Rectal smooth muscle tissue (tissue), 1 donor: ENCODE results near the gene EXOSC2.

ENCODE experiments used
- H3K27ac ChIP-seq: one replicate; pipeline ENCODE4 v1.7.0; 2013; ENCODE audit warnings: low read depth, low read length, inconsistent platforms
- H3K27me3 ChIP-seq: one replicate; pipeline ENCODE4 v1.7.0; 2013; ENCODE audit warnings: low read length; ENCODE audit not compliant: control insufficient read depth, insufficient read depth
- H3K36me3 ChIP-seq: one replicate; pipeline ENCODE4 v1.7.0; 2013; ENCODE audit warnings: low read length; ENCODE audit not compliant: control insufficient read depth, insufficient read depth
- H3K4me1 ChIP-seq: one replicate; pipeline ENCODE4 v1.7.0; 2013; ENCODE audit warnings: low read length; ENCODE audit not compliant: control insufficient read depth, insufficient read depth
- H3K4me3 ChIP-seq: one replicate; pipeline ENCODE4 v1.7.0; 2013; ENCODE audit warnings: low read length
- H3K9ac ChIP-seq: one replicate; pipeline ENCODE4 v1.7.0; 2013; ENCODE audit warnings: low read length

Gene EXOSC2

GRCh38 chr9:130693426-130694191 is at the start of gene EXOSC2:
EXOSC2 (plus strand) TSS chr9:130693780; CDS start chr9:130693792, 12 bp downstream.
- H3K4me1 ChIP-seq, result peaks cover 8% of the 10 kb centered on the region
- H3K36me3 ChIP-seq, result peaks cover 20% of the 10 kb centered on the region
- H3K27me3 ChIP-seq, result no peaks in the 10 kb centered on the region
- peak within 1 kb of the TSS; percentile 63 for H3K9ac ChIP-seq
- H3K4me3 ChIP-seq, result peak within 1 kb of the TSS; percentile 79
- peak within 1 kb of the TSS; percentile 57 for H3K27ac ChIP-seq

GRCh38 chr9:130651221-130651620 is 42.4 kb upstream of the EXOSC2 start:
- H3K9ac ChIP-seq, result no peak overlapping the region
- no peak overlapping the region for H3K27ac ChIP-seq
- H3K36me3 ChIP-seq, result no peaks in the 10 kb centered on the region
- H3K4me3 ChIP-seq, result no peak overlapping the region
- H3K4me1 ChIP-seq, result no peaks in the 10 kb centered on the region
- no peaks in the 10 kb centered on the region for H3K27me3 ChIP-seq

GRCh38 chr9:130651752-130652151 is 41.8 kb upstream of the EXOSC2 start:
- Histone ChIP-seq H3K9ac (no peak overlapping the region), H3K4me3 (no peak overlapping the region), H3K4me1 (no peaks in the 10 kb centered on the region), H3K27me3 (no peaks in the 10 kb centered on the region), H3K36me3 (no peaks in the 10 kb centered on the region), H3K27ac (no peak overlapping the region)

- H3K4me1 ChIP-seq, result no peaks in the 10 kb centered on the region
- no peak overlapping the region for H3K27ac ChIP-seq
- peaks cover 12% of the 10 kb centered on the region for H3K27me3 ChIP-seq
These were observed 38.7 kb upstream of the EXOSC2 start for GRCh38 chr9:130654879-130655278.

GRCh38 chr9:130658893-130659698 is 34.5 kb upstream of the EXOSC2 start:
- H3K4me1 ChIP-seq, result no peaks in the 10 kb centered on the region

More at GRCh38 chr9:130654879-130655278, 38.7 kb upstream of the EXOSC2 start:
- H3K9ac ChIP-seq, result no peak overlapping the region
- no peaks in the 10 kb centered on the region for H3K36me3 ChIP-seq
- H3K4me3 ChIP-seq, result no peak overlapping the region

GRCh38 chr9:130659699-130660248 is 33.8 kb upstream of the EXOSC2 start:
- no peaks in the 10 kb centered on the region for H3K4me1 ChIP-seq
- no peak overlapping the region for H3K4me3 ChIP-seq

More at GRCh38 chr9:130658893-130659698, 34.5 kb upstream of the EXOSC2 start:
- Histone ChIP-seq H3K27ac (no peak overlapping the region), H3K36me3 (no peaks in the 10 kb centered on the region), H3K9ac (no peak overlapping the region), H3K27me3 (peaks cover 39% of the 10 kb centered on the region), H3K4me3 (no peak overlapping the region)

GRCh38 chr9:130660326-130660682 is 33.3 kb upstream of the EXOSC2 start:
- Histone ChIP-seq H3K4me3 (peak overlapping the region; percentile 58), H3K36me3 (no peaks in the 10 kb centered on the region), H3K27ac (no peak overlapping the region), H3K4me1 (no peaks in the 10 kb centered on the region), H3K9ac (no peak overlapping the region), H3K27me3 (peaks cover 46% of the 10 kb centered on the region)

More at GRCh38 chr9:130659699-130660248, 33.8 kb upstream of the EXOSC2 start:
- H3K36me3 ChIP-seq, result no peaks in the 10 kb centered on the region
- no peak overlapping the region for H3K9ac ChIP-seq
- peaks cover 45% of the 10 kb centered on the region for H3K27me3 ChIP-seq
- no peak overlapping the region for H3K27ac ChIP-seq

GRCh38 chr9:130660683-130661450 is 32.7 kb upstream of the EXOSC2 start:
- no peak overlapping the region for H3K27ac ChIP-seq
- peak overlapping the region; percentile 58 for H3K4me3 ChIP-seq
- no peaks in the 10 kb centered on the region for H3K36me3 ChIP-seq
- H3K4me1 ChIP-seq, result no peaks in the 10 kb centered on the region
- no peak overlapping the region for H3K9ac ChIP-seq
- H3K27me3 ChIP-seq, result peaks cover 47% of the 10 kb centered on the region

GRCh38 chr9:130661451-130662098 is 32.0 kb upstream of the EXOSC2 start:
- H3K36me3 ChIP-seq, result no peaks in the 10 kb centered on the region
- no peak overlapping the region for H3K4me3 ChIP-seq
- no peak overlapping the region for H3K27ac ChIP-seq
- H3K4me1 ChIP-seq, result no peaks in the 10 kb centered on the region
- H3K9ac ChIP-seq, result no peak overlapping the region
- peaks cover 54% of the 10 kb centered on the region for H3K27me3 ChIP-seq

- no peak overlapping the region for H3K9ac ChIP-seq
- H3K27ac ChIP-seq, result no peak overlapping the region
- H3K4me1 ChIP-seq, result no peaks in the 10 kb centered on the region
- H3K27me3 ChIP-seq, result peaks cover 62% of the 10 kb centered on the region
- peak overlapping the region; percentile 48 for H3K4me3 ChIP-seq
- no peaks in the 10 kb centered on the region for H3K36me3 ChIP-seq
These were observed 31.2 kb upstream of the EXOSC2 start for GRCh38 chr9:130662099-130662969.

GRCh38 chr9:130662970-130663257 is 30.7 kb upstream of the EXOSC2 start:
- Histone ChIP-seq H3K27me3 (peaks cover 67% of the 10 kb centered on the region), H3K4me3 (peak overlapping the region; percentile 48), H3K36me3 (no peaks in the 10 kb centered on the region), H3K27ac (no peak overlapping the region), H3K9ac (no peak overlapping the region), H3K4me1 (no peaks in the 10 kb centered on the region)
